IPS-NIHi7 (cell line): ENCODE measurements around the gene CDKL4.
"Not testable (repeated sequence)": the region's sequence is repeated elsewhere in the genome, so short reads cannot be mapped to it uniquely, and the experiment has no call there.

Source experiments
- DNase-seq: peaks from one replicate; pipeline ENCODE4 v3.0.0; 2012; ENCODE audit warnings: mixed read lengths; ENCODE audit errors: extremely low spot score

The CDKL4 gene

GRCh38 chr2:39141334-39142271 is 102.2 kb downstream of the CDKL4 start:
- no peak for DNase-seq

GRCh38 chr2:39140948-39141333 is 102.8 kb downstream of the CDKL4 start:
- DNase-seq: not testable (repeated sequence)

- no peak for DNase-seq
Observed at GRCh38 chr2:39140322-39140847, 103.4 kb downstream of the CDKL4 start.

GRCh38 chr2:39139511-39140237 is 104.1 kb downstream of the CDKL4 start:
- no peak for DNase-seq

- DNase-seq: no peak
Observed at GRCh38 chr2:39138837-39139211, 104.9 kb downstream of the CDKL4 start.

- not testable (repeated sequence) for DNase-seq
Observed at GRCh38 chr2:39138187-39138836, 105.5 kb downstream of the CDKL4 start.

GRCh38 chr2:39136799-39137198 is 107.0 kb downstream of the CDKL4 start:
- DNase-seq: no peak

- DNase-seq: no peak
Observed at GRCh38 chr2:39135690-39136259, 108.0 kb downstream of the CDKL4 start.

- no peak for DNase-seq
Observed at GRCh38 chr2:39133215-39133851, 110.4 kb downstream of the CDKL4 start.

GRCh38 chr2:39128919-39129391 is 114.8 kb downstream of the CDKL4 start:
- DNase-seq: no peak

- no peak for DNase-seq
Observed at GRCh38 chr2:39127973-39128372, 115.8 kb downstream of the CDKL4 start.
